DLD1 (cell line): ENCODE results near the gene VPS52.

Source experiments
- in situ Hi-C: cut with HindIII; loops from 2 replicates; pipeline ENCODE4 v1.10.0; 2017; ENCODE audit warnings: low sequenced_read_pairs

The VPS52 gene

GRCh38 chr6:33213166-33213988 lies 58.3 kb downstream of the VPS52 start:
- in situ Hi-C loops = no loop called here

GRCh38 chr6:33212857-33213165 lies 58.9 kb downstream of the VPS52 start:
- in situ Hi-C loops = no loop called here

GRCh38 chr6:33211666-33212422 lies 59.8 kb downstream of the VPS52 start:
- in situ Hi-C loops = no loop called here

- in situ Hi-C loops = no loop called here
These were observed 60.5 kb downstream of the VPS52 start for GRCh38 chr6:33211136-33211535.

- in situ Hi-C loops = no loop called here
These were observed 61.8 kb downstream of the VPS52 start for GRCh38 chr6:33209856-33210255.

- in situ Hi-C loops = no loop called here
These were observed 63.3 kb downstream of the VPS52 start, which contains the start of gene RING1 for GRCh38 chr6:33208091-33208967. Gene RING1 (plus strand): TSS chr6:33208500. CDS start chr6:33208823, 323 bp downstream.

GRCh38 chr6:33207552-33208090 lies 64.1 kb downstream of the VPS52 start:
- in situ Hi-C loops = no loop called here

GRCh38 chr6:33206864-33207551 lies 64.7 kb downstream of the VPS52 start:
- in situ Hi-C loops = no loop called here

- in situ Hi-C loops = no loop called here
These were observed 65.4 kb downstream of the VPS52 start for GRCh38 chr6:33206027-33206863.

- in situ Hi-C loops = no loop called here
These were observed 66.3 kb downstream of the VPS52 start for GRCh38 chr6:33205191-33206026.

GRCh38 chr6:33204415-33205190 lies 67.1 kb downstream of the VPS52 start, which contains the start of gene HSD17B8:
Gene HSD17B8 (plus strand): TSS chr6:33204655. CDS start chr6:33204669, 14 bp downstream.
- in situ Hi-C loops = no loop called here

- in situ Hi-C loops = no loop called here
These were observed 67.6 kb downstream of the VPS52 start for GRCh38 chr6:33204165-33204414.

GRCh38 chr6:33203443-33204164 lies 68.1 kb downstream of the VPS52 start:
- in situ Hi-C loops = no loop called here

- in situ Hi-C loops = no loop called here
These were observed 68.9 kb downstream of the VPS52 start for GRCh38 chr6:33202799-33203198.

GRCh38 chr6:33201935-33202334 lies 69.7 kb downstream of the VPS52 start:
- in situ Hi-C loops = no loop called here

GRCh38 chr6:33201147-33201545 lies 70.5 kb downstream of the VPS52 start:
- in situ Hi-C loops = no loop called here
